SK-N-SH (cell line): ENCODE data around the gene LTA4H. TPM values are rescaled to one million over a fixed set of nuclear protein-coding genes. Genes with fewer than 3 reads are reported as not detected.

ENCODE experiments used
- CTCF ChIA-PET: fragments of 300-600, 350-600 bp; formaldehyde crosslinking; extraction: SDS; loops from one replicate; lab custom pipeline; 2021; lab: Yijun Ruan, JAX
- POLR2A ChIA-PET: fragments of 350-600 bp; sonication (Branson Sonifier 250); formaldehyde crosslinking; extraction: SDS; loops from one replicate; lab custom pipeline; 2020; ENCODE audit warnings: antibody characterized with exemption, inconsistent platforms; lab: Yijun Ruan, JAX
- DNase-seq: peaks from one replicate; pipeline ENCODE4 v3.0.0; 2012
- H2AFZ ChIP-seq: fragments of 200-600 bp; sonication (generic); 2 replicates; pipeline ENCODE4 v1.8.1; 2016; ENCODE audit warnings: antibody characterized with exemption, mild to moderate bottlenecking, low read depth
- H3F3A ChIP-seq: fragments of 200-600 bp; sonication (generic); replicated peaks from 2 replicates; pipeline ENCODE3; 2016; ENCODE audit warnings: antibody characterized with exemption, mild to moderate bottlenecking; ENCODE audit not compliant: insufficient read depth
- H3K27ac ChIP-seq, 2 experiments: fragments of 200-500 bp in 1 of 2; fragments of 200-600 bp in 1 of 2; sonication (Bioruptor generic) in 1 of 2; sonication (generic), shearing (Covaris generic) in 1 of 2; 2 replicates each; pipeline versions ENCODE4 v1.5.1 to v1.6.1; 2014 to 2016; ENCODE audit warnings: low read depth in 2 of 2, inconsistent platforms in 1 of 2, low read length in 1 of 2, mild to moderate bottlenecking in 1 of 2, mixed read lengths in 1 of 2
- H3K27me3 ChIP-seq: fragments of 200-600 bp; sonication (generic), shearing (Covaris generic); 2 replicates; pipeline ENCODE4 v1.6.1; 2016; ENCODE audit warnings: mixed run types; ENCODE audit not compliant: insufficient read depth
- H3K36me3 ChIP-seq, 2 experiments: fragments of 200-500 bp in 1 of 2; fragments of 200-600 bp in 1 of 2; sonication (Bioruptor generic) in 1 of 2; sonication (generic) in 1 of 2; replicated peaks in 1 of 2; 2 replicates each; pipeline versions ENCODE3 to v1.5.1; 2014 to 2016; ENCODE audit warnings: low read length in 1 of 2, mild to moderate bottlenecking in 1 of 2; ENCODE audit not compliant: insufficient read depth in 2 of 2, control insufficient read depth in 1 of 2
- H3K4me1 ChIP-seq, 2 experiments: fragments of 200-500 bp in 1 of 2; fragments of 200-600 bp in 1 of 2; sonication (Bioruptor generic) in 1 of 2; sonication (generic), shearing (Covaris generic) in 1 of 2; 2 replicates each; pipeline versions ENCODE4 v1.5.1 to v1.6.1; 2014 to 2016; ENCODE audit warnings: low read depth in 1 of 2, low read length in 1 of 2, mixed run types in 1 of 2; ENCODE audit not compliant: insufficient read depth in 2 of 2, control insufficient read depth in 1 of 2
- H3K4me2 ChIP-seq: fragments of 200-600 bp; sonication (generic), shearing (Covaris generic); 2 replicates; pipeline ENCODE4 v1.6.1; 2017; ENCODE audit warnings: mixed run types
- H3K4me3 ChIP-seq, 2 experiments: fragments of 200-500 bp in 1 of 2; fragments of 200-600 bp in 1 of 2; sonication (Bioruptor generic) in 1 of 2; sonication (generic), shearing (Covaris generic) in 1 of 2; 2 replicates each; pipeline versions ENCODE4 v1.5.1 to v1.8.1; 2014 to 2016; ENCODE audit warnings: low read depth in 2 of 2, inconsistent platforms in 1 of 2, low read length in 1 of 2, mild to moderate bottlenecking in 1 of 2, mixed read lengths in 1 of 2, moderate library complexity in 1 of 2
- H3K79me2 ChIP-seq: fragments of 200-600 bp; sonication (generic); 2 replicates; pipeline ENCODE4 v1.8.1; 2017; ENCODE audit warnings: mild to moderate bottlenecking; ENCODE audit not compliant: insufficient read depth
- H3K9ac ChIP-seq: fragments of 200-600 bp; sonication (generic); 2 replicates; pipeline ENCODE4 v1.6.1; 2017; ENCODE audit warnings: mixed run types
- H3K9me2 ChIP-seq: fragments of 200-600 bp; sonication (generic); 2 replicates; pipeline ENCODE4 v1.6.1; 2017; ENCODE audit warnings: mixed run types
- H3K9me3 ChIP-seq: fragments of 200-600 bp; sonication (generic); 2 replicates; pipeline ENCODE4 v1.6.1; 2017; ENCODE audit warnings: mixed run types, mild to moderate bottlenecking, moderate library complexity
- H4K20me1 ChIP-seq: fragments of 200-600 bp; sonication (generic); 2 replicates; pipeline ENCODE4 v1.6.1; 2017; ENCODE audit warnings: mild to moderate bottlenecking, mixed run types; ENCODE audit not compliant: insufficient read depth
- ELF1 ChIP-seq: IDR thresholded peaks from 2 replicates; pipeline ENCODE4 v1.4.0; 2012
- EZH2phosphoT487 ChIP-seq: fragments of 200-600 bp; sonication (generic); IDR thresholded peaks from 2 replicates; pipeline ENCODE4 v1.6.1; 2017; ENCODE audit warnings: low read depth, mixed run types, mild to moderate bottlenecking, antibody characterized with exemption, moderate library complexity, borderline replicate concordance
- FOSL2 ChIP-seq: IDR thresholded peaks from 2 replicates; pipeline ENCODE4 v1.4.0; 2012; ENCODE audit warnings: low read depth, mild to moderate bottlenecking, moderate library complexity, borderline replicate concordance
- FOXJ3 ChIP-seq: sonication (generic); formaldehyde crosslinking; IDR thresholded peaks from 2 replicates; pipeline ENCODE4 v1.5.1; 2020; ENCODE audit warnings: mild to moderate bottlenecking, missing genetic modification reagents
- MXI1 ChIP-seq: IDR thresholded peaks from 2 replicates; pipeline ENCODE4 v1.6.1; 2012; ENCODE audit warnings: mild to moderate bottlenecking, low read depth, low read length, improper control_type of control experiment
- RFX5 ChIP-seq: IDR thresholded peaks from 2 replicates; pipeline ENCODE4 v1.6.1; 2012; ENCODE audit warnings: mild to moderate bottlenecking, improper control_type of control experiment, low read length
- YY1 ChIP-seq: IDR thresholded peaks from 2 replicates; pipeline ENCODE4 v1.4.0; 2012; ENCODE audit warnings: low read depth, mild to moderate bottlenecking
- WGBS: methylation state at CpG from one replicate; pipeline ENCODE4 v1.1.6; 2017; ENCODE audit warnings: low lambda C conversion rate; 5-methylcytosine and 5-hydroxymethylcytosine counted together
- polyA plus RNA-seq, 3 experiments: library from polyadenylated mRNA; depleted of rRNA; stranded (reverse); fragments of >200 nt; gene quantifications; 2 replicates each; pipeline ENCODE4 v1.2.3, GENCODE V29; 2012
- TF ChIP-seq, protein P1 (sequence below): IDR thresholded peaks from 2 replicates; pipeline ENCODE4 v1.6.1; 2012; ENCODE audit warnings: mild to moderate bottlenecking, low read depth, low read length, moderate library complexity
- TF ChIP-seq, protein P2 (sequence below): fragments of 150-350 bp; IDR thresholded peaks from 2 replicates; pipeline ENCODE4 v1.6.1; 2017; ENCODE audit warnings: antibody characterized with exemption, low read length, low read depth, borderline replicate concordance
- TF ChIP-seq, protein P3 (sequence below): IDR thresholded peaks from 2 replicates; pipeline ENCODE4 v1.4.0; 2012; ENCODE audit warnings: low read depth, borderline replicate concordance

The LTA4H gene
- polyA plus RNA-seq, 1 of the 3 experiments (the other 2 are of a cell fraction) = 55.9 TPM

DNA sequence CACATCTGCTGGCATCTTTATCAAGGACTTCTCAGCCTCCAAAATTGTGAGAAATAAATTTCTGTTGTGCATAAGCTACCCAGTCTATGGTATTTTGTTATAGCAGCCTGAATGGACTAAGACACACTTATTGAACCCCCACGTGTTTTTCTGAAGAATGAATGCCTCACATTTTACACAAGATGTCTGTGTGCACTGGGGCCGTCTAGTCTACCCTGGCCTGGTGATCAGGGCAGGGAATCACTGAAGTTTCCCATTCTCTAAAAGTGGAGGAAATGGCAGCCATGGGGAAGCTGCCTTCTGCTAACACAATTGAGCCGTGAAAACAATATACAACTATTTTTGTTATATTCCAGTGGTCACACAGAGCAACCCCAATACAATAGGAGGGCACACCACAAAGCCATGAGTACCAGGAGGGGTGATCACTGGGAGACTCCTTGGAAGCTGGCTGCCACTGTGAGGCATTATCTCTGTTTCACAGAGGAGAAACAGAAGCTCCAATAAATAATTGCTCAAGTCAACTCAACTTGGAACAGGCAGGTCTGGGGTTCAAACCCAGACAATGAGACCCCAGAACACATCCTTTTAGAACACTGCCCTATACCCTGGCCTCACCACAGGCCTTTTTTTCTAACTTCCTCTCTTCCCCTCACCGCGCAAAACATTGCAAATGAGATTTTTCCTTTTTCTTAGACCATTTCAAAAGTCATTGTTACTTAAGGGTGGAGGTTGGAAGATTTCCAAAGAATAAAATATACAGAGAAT, 18.3 kb upstream of the LTA4H start (continued):
- TF ChIP-seq, protein P1, sequence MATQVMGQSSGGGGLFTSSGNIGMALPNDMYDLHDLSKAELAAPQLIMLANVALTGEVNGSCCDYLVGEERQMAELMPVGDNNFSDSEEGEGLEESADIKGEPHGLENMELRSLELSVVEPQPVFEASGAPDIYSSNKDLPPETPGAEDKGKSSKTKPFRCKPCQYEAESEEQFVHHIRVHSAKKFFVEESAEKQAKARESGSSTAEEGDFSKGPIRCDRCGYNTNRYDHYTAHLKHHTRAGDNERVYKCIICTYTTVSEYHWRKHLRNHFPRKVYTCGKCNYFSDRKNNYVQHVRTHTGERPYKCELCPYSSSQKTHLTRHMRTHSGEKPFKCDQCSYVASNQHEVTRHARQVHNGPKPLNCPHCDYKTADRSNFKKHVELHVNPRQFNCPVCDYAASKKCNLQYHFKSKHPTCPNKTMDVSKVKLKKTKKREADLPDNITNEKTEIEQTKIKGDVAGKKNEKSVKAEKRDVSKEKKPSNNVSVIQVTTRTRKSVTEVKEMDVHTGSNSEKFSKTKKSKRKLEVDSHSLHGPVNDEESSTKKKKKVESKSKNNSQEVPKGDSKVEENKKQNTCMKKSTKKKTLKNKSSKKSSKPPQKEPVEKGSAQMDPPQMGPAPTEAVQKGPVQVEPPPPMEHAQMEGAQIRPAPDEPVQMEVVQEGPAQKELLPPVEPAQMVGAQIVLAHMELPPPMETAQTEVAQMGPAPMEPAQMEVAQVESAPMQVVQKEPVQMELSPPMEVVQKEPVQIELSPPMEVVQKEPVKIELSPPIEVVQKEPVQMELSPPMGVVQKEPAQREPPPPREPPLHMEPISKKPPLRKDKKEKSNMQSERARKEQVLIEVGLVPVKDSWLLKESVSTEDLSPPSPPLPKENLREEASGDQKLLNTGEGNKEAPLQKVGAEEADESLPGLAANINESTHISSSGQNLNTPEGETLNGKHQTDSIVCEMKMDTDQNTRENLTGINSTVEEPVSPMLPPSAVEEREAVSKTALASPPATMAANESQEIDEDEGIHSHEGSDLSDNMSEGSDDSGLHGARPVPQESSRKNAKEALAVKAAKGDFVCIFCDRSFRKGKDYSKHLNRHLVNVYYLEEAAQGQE = no peak
- TF ChIP-seq MXI1 (no peak), YY1 (no peak)
- TF ChIP-seq, protein P2, sequence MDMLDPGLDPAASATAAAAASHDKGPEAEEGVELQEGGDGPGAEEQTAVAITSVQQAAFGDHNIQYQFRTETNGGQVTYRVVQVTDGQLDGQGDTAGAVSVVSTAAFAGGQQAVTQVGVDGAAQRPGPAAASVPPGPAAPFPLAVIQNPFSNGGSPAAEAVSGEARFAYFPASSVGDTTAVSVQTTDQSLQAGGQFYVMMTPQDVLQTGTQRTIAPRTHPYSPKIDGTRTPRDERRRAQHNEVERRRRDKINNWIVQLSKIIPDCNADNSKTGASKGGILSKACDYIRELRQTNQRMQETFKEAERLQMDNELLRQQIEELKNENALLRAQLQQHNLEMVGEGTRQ = no peak

DNA sequence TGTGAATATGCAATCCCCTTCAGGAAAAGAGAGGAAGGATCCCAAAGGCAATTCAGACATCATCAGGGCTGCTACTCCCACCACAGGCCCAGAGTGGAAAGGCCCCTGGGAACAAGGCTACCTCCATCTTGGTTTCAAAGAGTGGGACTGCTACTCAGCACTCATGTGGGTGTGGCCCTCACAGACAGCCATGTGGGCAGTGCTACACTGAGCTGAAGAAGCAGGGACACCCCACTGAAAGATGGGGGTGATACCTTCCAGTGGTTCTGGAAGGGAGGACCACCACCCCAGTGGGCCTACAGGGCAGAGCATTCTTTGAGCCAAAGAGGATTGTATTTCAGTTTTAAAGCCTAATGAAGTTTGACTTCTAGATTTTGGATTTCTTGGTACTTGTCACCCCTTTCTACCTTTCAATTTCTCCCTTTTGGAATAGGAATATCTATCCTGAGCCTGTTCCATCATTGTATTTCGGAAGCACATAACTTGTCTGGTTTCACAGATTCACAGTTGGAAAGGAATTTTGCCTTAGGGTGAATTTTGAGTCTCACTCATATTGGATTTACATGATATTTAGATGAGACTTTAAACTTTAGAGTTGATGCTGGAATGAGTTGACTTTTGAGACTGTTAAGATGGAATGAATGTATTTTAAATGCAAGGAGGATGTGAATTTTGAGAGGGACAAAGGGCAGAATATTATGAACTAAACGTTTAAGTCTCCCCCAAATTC, 16.5 kb upstream of the LTA4H start:
- H3K36me3 ChIP-seq = no peaks in the 10 kb centered on the region
- no peak overlapping the region for H3K9ac ChIP-seq
- H2AFZ ChIP-seq = no peak overlapping the region
- TF ChIP-seq YY1 = no peak
- TF ChIP-seq, protein P3, sequence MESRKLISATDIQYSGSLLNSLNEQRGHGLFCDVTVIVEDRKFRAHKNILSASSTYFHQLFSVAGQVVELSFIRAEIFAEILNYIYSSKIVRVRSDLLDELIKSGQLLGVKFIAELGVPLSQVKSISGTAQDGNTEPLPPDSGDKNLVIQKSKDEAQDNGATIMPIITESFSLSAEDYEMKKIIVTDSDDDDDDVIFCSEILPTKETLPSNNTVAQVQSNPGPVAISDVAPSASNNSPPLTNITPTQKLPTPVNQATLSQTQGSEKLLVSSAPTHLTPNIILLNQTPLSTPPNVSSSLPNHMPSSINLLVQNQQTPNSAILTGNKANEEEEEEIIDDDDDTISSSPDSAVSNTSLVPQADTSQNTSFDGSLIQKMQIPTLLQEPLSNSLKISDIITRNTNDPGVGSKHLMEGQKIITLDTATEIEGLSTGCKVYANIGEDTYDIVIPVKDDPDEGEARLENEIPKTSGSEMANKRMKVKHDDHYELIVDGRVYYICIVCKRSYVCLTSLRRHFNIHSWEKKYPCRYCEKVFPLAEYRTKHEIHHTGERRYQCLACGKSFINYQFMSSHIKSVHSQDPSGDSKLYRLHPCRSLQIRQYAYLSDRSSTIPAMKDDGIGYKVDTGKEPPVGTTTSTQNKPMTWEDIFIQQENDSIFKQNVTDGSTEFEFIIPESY = no peak
- no peak for TF ChIP-seq FOSL2
- TF ChIP-seq ELF1 = no peak
- no peak for TF ChIP-seq FOXJ3 (CRISPR knock-in tag)
- TF ChIP-seq, protein P2 = no peak
- no peak for TF ChIP-seq RFX5
- TF ChIP-seq, protein P1 = no peak
- no peak for TF ChIP-seq EZH2phosphoT487
- peaks cover 13% of the 10 kb centered on the region for H3F3A ChIP-seq
- no peak overlapping the region for H3K4me3 ChIP-seq
- WGBS = 45% methylated on average over 2 of the region's 2 CpGs
- no peak overlapping the region for H3K27ac ChIP-seq
- H3K9me2 ChIP-seq = no peaks in the 10 kb centered on the region
- H3K9me3 ChIP-seq = no peaks in the 10 kb centered on the region
- POLR2A ChIA-PET = no interaction called here
- peaks cover 0 to 10% of the 10 kb centered on the region in 2 experiments; a peak in 1 of 4 replicates for H3K4me1 ChIP-seq
- H4K20me1 ChIP-seq = no peaks in the 10 kb centered on the region
- no peaks in the 10 kb centered on the region for H3K79me2 ChIP-seq
- CTCF ChIA-PET = no interaction called here
- no peak for DNase-seq
- no peaks in the 10 kb centered on the region for H3K27me3 ChIP-seq
- H3K4me2 ChIP-seq = no peak overlapping the region
